Ectodermal cell (in vitro differentiated cells): ENCODE data around the gene FABP7. TPM values are rescaled to one million over a fixed set of nuclear protein-coding genes. Genes with fewer than 3 reads are reported as not detected.

Source experiments
- H3K27ac ChIP-seq: 2 replicates; pipeline ENCODE4 v1.7.0; 2013; ENCODE audit warnings: mild to moderate bottlenecking, low read depth, low read length; ENCODE audit not compliant: insufficient read depth, poor library complexity, severe bottlenecking
- H3K27me3 ChIP-seq: 2 replicates; pipeline ENCODE4 v1.7.0; 2013; ENCODE audit warnings: mild to moderate bottlenecking, low read length; ENCODE audit not compliant: insufficient read depth, control insufficient read depth, poor library complexity, severe bottlenecking
- H3K36me3 ChIP-seq: one replicate; pipeline ENCODE4 v1.7.0; 2013; ENCODE audit warnings: low read length; ENCODE audit not compliant: control insufficient read depth, insufficient read depth
- H3K4me1 ChIP-seq: one replicate; pipeline ENCODE4 v1.7.0; 2013; ENCODE audit warnings: low read length; ENCODE audit not compliant: control insufficient read depth, insufficient read depth
- H3K4me3 ChIP-seq: 2 replicates; pipeline ENCODE4 v1.7.0; 2013; ENCODE audit warnings: low read depth, low read length, control low read depth; ENCODE audit not compliant: insufficient read depth
- H3K9me3 ChIP-seq: 2 replicates; pipeline ENCODE4 v1.7.0; 2013; ENCODE audit warnings: mild to moderate bottlenecking, low read length, moderate library complexity; ENCODE audit not compliant: control insufficient read depth
- WGBS, 2 experiments: methylation state at CpG; one replicate each; pipeline ENCODE4 v1.1.7; 2013; ENCODE audit warnings: missing lambda C conversion rate in 2 of 2; 5-methylcytosine and 5-hydroxymethylcytosine counted together
- polyA plus RNA-seq, 4 experiments: library from polyadenylated mRNA; stranded (reverse); fragments of 50-300 nt; gene quantifications; one replicate each; pipeline ENCODE4 v1.2.3, GENCODE V29; 2013

FABP7 gene
- 31.8 TPM for polyA plus RNA-seq (2013, experiment 1 of 4)
- 27.2 TPM for polyA plus RNA-seq (2013, experiment 2 of 4)
- polyA plus RNA-seq (2013, experiment 3 of 4), result 24.1 TPM
- polyA plus RNA-seq (2013, experiment 4 of 4), result 27.8 TPM

GRCh38 chr6:122779667-122780066 lies at the start of gene FABP7:
FABP7 (plus strand) TSS chr6:122779716; CDS start chr6:122779795, 79 bp downstream.
- Histone ChIP-seq H3K27me3 (no peaks in the 10 kb centered on the region), H3K9me3 (no peaks in the 10 kb centered on the region), H3K4me1 (peaks cover 11% of the 10 kb centered on the region), H3K27ac (peak within 1 kb of the TSS; percentile 45), H3K4me3 (peak within 1 kb of the TSS; percentile 11), H3K36me3 (no peaks in the 10 kb centered on the region)
- WGBS, 2 experiments, result 67 to 71% methylated on average over 3 of the region's 3 CpGs

DNA sequence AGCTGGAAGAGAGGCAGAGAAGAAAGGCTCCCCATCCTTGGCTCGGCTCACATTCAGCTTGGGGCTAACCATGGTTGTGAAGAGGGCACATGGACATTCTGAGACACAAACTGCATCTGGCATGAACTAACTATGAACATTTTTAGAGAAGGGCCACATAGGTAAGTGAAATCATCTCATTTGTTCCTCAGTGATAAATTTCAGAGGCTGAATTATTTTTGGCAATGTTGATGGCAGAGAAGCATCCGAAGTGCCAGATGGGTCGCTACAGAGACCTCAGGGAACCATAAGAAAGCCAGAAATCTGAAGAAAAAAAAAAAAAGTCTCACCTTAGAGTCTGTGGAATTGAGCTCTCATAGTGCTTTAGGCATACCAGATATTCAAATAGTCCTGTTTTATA lies 49.2 kb upstream of the FABP7 start:
- peaks cover 2% of the 10 kb centered on the region for H3K4me1 ChIP-seq
- WGBS, 2 experiments, result 92 to 93% methylated on average over 3 of the region's 3 CpGs
- H3K27me3 ChIP-seq, result no peaks in the 10 kb centered on the region
- H3K9me3 ChIP-seq, result no peaks in the 10 kb centered on the region
- H3K36me3 ChIP-seq, result no peaks in the 10 kb centered on the region
- H3K27ac ChIP-seq, result peak overlapping the region; percentile 29
- H3K4me3 ChIP-seq, result no peak overlapping the region

DNA sequence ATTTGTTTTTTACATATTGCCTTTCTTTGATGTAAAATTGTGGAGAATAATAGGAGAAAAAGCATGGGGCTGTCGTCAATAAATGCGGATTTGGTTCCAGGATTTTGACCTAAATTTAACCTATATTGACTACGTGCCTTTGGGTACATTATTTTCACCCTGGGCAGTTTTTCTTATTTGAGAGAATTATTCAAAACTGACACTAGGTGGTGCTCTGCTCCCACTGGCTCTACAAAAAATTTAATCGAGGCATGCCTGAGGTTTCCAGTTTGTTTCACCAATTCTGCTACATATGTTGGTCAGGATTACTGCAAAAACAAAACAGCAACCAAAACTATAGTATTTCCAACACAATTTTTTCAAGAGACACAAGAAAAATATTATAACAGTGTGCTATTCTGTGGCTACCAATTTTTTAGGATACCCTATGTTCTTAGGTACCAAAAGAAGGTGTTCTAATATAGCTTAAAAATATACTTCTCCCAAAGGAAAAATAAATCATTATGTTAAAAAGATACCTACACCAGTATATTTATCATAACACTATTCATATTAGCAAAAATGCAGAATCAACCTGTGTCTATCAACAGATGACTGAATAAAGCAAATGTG lies 48.6 kb upstream of the FABP7 start:
- Histone ChIP-seq H3K4me1 (peaks cover 7% of the 10 kb centered on the region), H3K4me3 (no peak overlapping the region), H3K27me3 (no peaks in the 10 kb centered on the region), H3K27ac (peak overlapping the region; percentile 29), H3K9me3 (no peaks in the 10 kb centered on the region), H3K36me3 (no peaks in the 10 kb centered on the region)
- 22 to 25% methylated on average over 4 of the region's 4 CpGs for WGBS, 2 experiments

DNA sequence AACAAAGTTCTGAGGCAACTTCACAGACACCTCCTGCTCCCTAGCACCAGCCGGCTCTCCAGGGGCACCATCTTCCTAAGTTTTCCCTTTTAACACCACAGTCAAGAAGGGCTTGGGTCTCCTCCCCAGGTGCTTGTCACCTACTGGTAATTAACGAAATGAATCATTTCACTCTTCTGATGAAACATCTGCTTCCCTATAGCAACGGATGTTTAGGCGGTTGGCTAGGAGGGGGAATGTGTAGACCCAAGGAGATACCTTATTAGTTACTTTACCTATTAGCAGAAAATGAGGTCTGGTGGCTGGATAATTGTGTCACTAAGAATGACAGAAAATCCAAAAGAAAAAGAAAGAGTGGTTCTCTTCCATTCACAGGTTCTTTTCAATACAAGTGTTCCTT lies 46.3 kb upstream of the FABP7 start:
- Histone ChIP-seq H3K27ac (no peak overlapping the region), H3K9me3 (no peaks in the 10 kb centered on the region)
- WGBS, 2 experiments, result 76 to 87% methylated on average over 2 to 4 of the region's 4 CpGs

GRCh38 chr6:122734529-122735395 lies 44.8 kb upstream of the FABP7 start:
- H3K4me3 ChIP-seq, result no peak overlapping the region

More for the DNA sequence above, 46.3 kb upstream of the FABP7 start:
- H3K4me3 ChIP-seq, result no peak overlapping the region
- H3K4me1 ChIP-seq, result peaks cover 7% of the 10 kb centered on the region
- H3K36me3 ChIP-seq, result no peaks in the 10 kb centered on the region
- H3K27me3 ChIP-seq, result no peaks in the 10 kb centered on the region

DNA sequence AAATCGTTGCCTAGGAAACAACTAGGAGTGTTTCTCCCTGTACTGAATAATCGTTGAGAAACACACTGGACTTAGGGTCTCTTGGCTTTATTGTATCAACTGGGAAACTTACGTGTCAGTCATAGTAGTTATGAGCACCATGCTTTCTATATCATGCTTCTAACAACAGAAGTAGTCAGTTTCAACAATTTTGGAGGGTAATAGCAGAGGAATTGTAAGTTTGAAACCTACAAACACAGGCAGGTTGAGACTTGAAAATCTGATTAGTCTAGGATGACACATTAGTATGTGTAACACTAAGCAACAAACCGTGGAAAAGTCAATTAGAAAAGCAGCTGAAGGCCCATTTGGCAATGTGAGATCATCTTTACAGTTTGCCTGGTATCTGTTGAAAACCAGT lies 43.9 kb upstream of the FABP7 start:
- H3K4me1 ChIP-seq, result peaks cover 7% of the 10 kb centered on the region
- H3K27ac ChIP-seq, result no peak overlapping the region
- no peaks in the 10 kb centered on the region for H3K27me3 ChIP-seq
- no peaks in the 10 kb centered on the region for H3K36me3 ChIP-seq
- no peaks in the 10 kb centered on the region for H3K9me3 ChIP-seq
- 88 to 89% methylated on average over 4 of the region's 4 CpGs for WGBS, 2 experiments
- H3K4me3 ChIP-seq, result no peak overlapping the region

More at GRCh38 chr6:122734529-122735395, 44.8 kb upstream of the FABP7 start:
- no peaks in the 10 kb centered on the region for H3K27me3 ChIP-seq
- H3K9me3 ChIP-seq, result no peaks in the 10 kb centered on the region
- no peak overlapping the region for H3K27ac ChIP-seq
- no peaks in the 10 kb centered on the region for H3K36me3 ChIP-seq
- WGBS, 2 experiments, result 59 to 62% methylated on average over 8 of the region's 10 CpGs
- H3K4me1 ChIP-seq, result peaks cover 7% of the 10 kb centered on the region

- Histone ChIP-seq H3K4me1 (peaks cover 7% of the 10 kb centered on the region), H3K4me3 (no peak overlapping the region), H3K9me3 (no peaks in the 10 kb centered on the region), H3K27me3 (no peaks in the 10 kb centered on the region), H3K36me3 (no peaks in the 10 kb centered on the region), H3K27ac (no peak overlapping the region)
- 94 to 96% methylated on average over 3 of the region's 4 CpGs for WGBS, 2 experiments
Measured at GRCh38 chr6:122736163-122736562, 43.4 kb upstream of the FABP7 start.

- Histone ChIP-seq H3K27ac (no peak overlapping the region), H3K27me3 (no peaks in the 10 kb centered on the region), H3K36me3 (no peaks in the 10 kb centered on the region), H3K9me3 (no peaks in the 10 kb centered on the region), H3K4me3 (no peak overlapping the region), H3K4me1 (peaks cover 7% of the 10 kb centered on the region)
- WGBS, 2 experiments, result 100% methylated on average over 1 to 2 of the region's 3 CpGs
Measured at GRCh38 chr6:122736616-122737015, 42.9 kb upstream of the FABP7 start.

DNA sequence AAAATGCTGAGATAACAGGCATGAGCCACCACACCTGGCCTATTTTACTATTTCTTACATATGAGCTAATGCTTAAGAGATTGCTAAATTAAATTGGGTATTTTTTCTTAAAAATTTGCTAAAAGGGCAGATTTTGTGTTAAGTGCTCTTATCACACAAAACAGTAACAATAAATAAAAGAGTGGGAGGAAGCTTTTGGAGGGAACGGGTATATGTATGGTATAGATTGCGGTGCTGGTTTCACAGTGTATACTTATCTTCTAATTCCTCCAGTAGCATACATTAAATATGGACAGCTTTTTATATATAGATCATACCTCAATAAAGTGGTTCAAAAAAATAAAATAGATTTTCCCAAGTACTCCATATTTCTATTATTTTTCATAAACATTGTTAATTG lies 39.4 kb upstream of the FABP7 start:
- Histone ChIP-seq H3K4me1 (peaks cover 7% of the 10 kb centered on the region), H3K36me3 (no peaks in the 10 kb centered on the region), H3K4me3 (no peak overlapping the region), H3K27me3 (no peaks in the 10 kb centered on the region), H3K9me3 (no peaks in the 10 kb centered on the region), H3K27ac (no peak overlapping the region)
- WGBS, 2 experiments, result no CpG with 5 or more reads among the region's 2 CpGs

DNA sequence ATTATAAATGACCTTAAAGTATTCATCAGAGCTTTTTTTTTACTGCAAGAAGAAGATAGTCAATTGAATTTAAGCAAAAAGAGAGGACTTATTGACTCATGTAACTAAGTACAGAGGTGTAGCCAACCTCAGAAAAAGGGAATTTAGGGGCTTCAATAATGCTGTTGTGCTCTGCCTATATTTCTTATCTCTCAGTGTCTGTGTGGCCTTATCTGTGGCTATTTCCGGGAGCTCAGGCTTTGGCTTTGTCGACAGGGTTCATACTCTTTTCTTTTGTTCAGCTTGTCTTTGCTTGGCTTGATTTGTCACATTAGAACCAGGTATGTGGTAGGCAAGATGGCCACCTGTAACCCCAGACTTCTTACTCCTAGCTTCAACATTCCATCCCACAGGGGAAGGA lies 38.6 kb upstream of the FABP7 start:
- H3K27ac ChIP-seq, result no peak overlapping the region
- 88 to 89% methylated on average over 2 of the region's 2 CpGs for WGBS, 2 experiments
- H3K4me3 ChIP-seq, result no peak overlapping the region
- no peaks in the 10 kb centered on the region for H3K4me1 ChIP-seq
- no peaks in the 10 kb centered on the region for H3K36me3 ChIP-seq
- H3K9me3 ChIP-seq, result no peaks in the 10 kb centered on the region
- H3K27me3 ChIP-seq, result no peaks in the 10 kb centered on the region
